GM12878 (cell line): ENCODE results near the gene CASP6. TPM values are rescaled to one million over a fixed set of nuclear protein-coding genes. Genes with fewer than 3 reads are reported as not detected.

Experiments used
- DPF2 ChIP-seq: fragments of 450-650 bp; IDR thresholded peaks from 2 replicates; pipeline ENCODE4 v1.6.1; 2017; ENCODE audit warnings: mild to moderate bottlenecking
- E2F8 ChIP-seq: fragments of 450-650 bp; IDR thresholded peaks from 2 replicates; pipeline ENCODE4 v1.6.1; 2018; ENCODE audit warnings: mild to moderate bottlenecking, low read depth, moderate library complexity; ENCODE audit not compliant: partially characterized antibody
- HDAC2 ChIP-seq: fragments of 200-600 bp; sonication (generic); IDR thresholded peaks from 2 replicates; pipeline ENCODE4 v1.6.1; 2017
- ZNF687 ChIP-seq: fragments of 450-650 bp; IDR thresholded peaks from 2 replicates; pipeline ENCODE4 v1.6.1; 2017; ENCODE audit warnings: mild to moderate bottlenecking, moderate library complexity
- polyA plus RNA-seq, 11 experiments: library from polyadenylated mRNA; depleted of rRNA in 4 of 11; unstranded in 6 of 11; stranded (reverse) in 5 of 11; fragments of >200 nt; fragmentation: Nextera tagmentation in 4 of 11; fragmentation: Illumina TruSeq in 1 of 11; extraction: Ambion mirVana in 4 of 11; extraction: Trizol in 1 of 11; gene quantifications; 1 replicate in 1 of 11; 2 replicates in 10 of 11; pipeline versions ENCODE4 v1.2.1 to v1.2.3, GENCODE V29; 2011 to 2016; ENCODE audit warnings: inconsistent platforms in 2 of 11, missing spikeins in 2 of 11, low read depth in 1 of 11
- total RNA-seq, 4 experiments: library from RNA; depleted of rRNA in 3 of 4; stranded (reverse); fragments of >200 nt in 3 of 4; fragmentation: Illumina TruSeq in 1 of 4; extraction: Trizol in 1 of 4; gene quantifications; 2 replicates each; pipeline versions ENCODE4 v1.2.1 to v1.2.3, GENCODE V29; 2013 to 2021
- TF ChIP-seq, protein P1 (sequence below): IDR thresholded peaks from 2 replicates; pipeline ENCODE4 v1.6.1; 2011; ENCODE audit warnings: mild to moderate bottlenecking, low read depth, low read length, moderate library complexity; ENCODE audit not compliant: insufficient replicate concordance

Gene CASP6
- total and polyA plus RNA-seq, 10 of the 15 experiments (the other 5 are each of a cell fraction or from before 2014, with no cell fraction given): 20.0 to 66.8 (median 30.8) TPM

GRCh38 chr4:109683621-109684253 is 19.5 kb downstream of the CASP6 start (continued):
- TF ChIP-seq ZNF687 (no peak), HDAC2 (no peak), E2F8 (no peak), DPF2 (no peak)
- TF ChIP-seq, protein P1, sequence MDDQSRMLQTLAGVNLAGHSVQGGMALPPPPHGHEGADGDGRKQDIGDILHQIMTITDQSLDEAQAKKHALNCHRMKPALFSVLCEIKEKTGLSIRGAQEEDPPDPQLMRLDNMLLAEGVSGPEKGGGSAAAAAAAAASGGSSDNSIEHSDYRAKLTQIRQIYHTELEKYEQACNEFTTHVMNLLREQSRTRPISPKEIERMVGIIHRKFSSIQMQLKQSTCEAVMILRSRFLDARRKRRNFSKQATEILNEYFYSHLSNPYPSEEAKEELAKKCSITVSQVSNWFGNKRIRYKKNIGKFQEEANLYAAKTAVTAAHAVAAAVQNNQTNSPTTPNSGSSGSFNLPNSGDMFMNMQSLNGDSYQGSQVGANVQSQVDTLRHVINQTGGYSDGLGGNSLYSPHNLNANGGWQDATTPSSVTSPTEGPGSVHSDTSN: no peak
